Stimulated activated CD4-positive, alpha-beta T cell treated with anti-CD3 and anti-CD28 coated beads, Interleukin-4, amount 100 ng/mL, for 24 hours (primary cell): Measurements from ENCODE around the gene TXNDC8.
"Not testable (repeated sequence)": the region's sequence is repeated elsewhere in the genome, so short reads cannot be mapped to it uniquely, and the experiment has no call there.

ENCODE experiments used
- DNase-seq: peaks from one replicate; pipeline ENCODE4 v3.0.0-alpha.2; 2020

The TXNDC8 gene

DNA sequence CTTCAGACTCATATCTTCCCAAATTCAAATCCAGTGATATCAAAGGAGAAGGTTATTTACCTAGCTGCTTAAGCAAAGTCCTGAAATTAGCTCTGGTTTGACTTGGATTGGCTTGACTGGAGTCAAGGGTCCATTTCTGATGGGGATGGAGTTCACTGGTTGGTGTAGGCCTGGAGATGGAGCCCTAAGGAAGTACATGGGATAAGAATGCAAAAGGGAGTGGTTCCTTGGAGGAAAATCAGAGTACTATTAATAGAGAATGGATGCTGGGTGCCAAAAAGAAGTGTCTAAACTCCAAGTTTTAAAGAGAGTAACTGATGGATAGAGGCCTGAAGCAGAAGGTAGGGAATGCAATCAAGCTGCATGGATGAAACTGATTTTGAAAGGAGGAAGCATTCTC, 13.8 kb downstream of the TXNDC8 start:
- DNase-seq, result no peak

DNA sequence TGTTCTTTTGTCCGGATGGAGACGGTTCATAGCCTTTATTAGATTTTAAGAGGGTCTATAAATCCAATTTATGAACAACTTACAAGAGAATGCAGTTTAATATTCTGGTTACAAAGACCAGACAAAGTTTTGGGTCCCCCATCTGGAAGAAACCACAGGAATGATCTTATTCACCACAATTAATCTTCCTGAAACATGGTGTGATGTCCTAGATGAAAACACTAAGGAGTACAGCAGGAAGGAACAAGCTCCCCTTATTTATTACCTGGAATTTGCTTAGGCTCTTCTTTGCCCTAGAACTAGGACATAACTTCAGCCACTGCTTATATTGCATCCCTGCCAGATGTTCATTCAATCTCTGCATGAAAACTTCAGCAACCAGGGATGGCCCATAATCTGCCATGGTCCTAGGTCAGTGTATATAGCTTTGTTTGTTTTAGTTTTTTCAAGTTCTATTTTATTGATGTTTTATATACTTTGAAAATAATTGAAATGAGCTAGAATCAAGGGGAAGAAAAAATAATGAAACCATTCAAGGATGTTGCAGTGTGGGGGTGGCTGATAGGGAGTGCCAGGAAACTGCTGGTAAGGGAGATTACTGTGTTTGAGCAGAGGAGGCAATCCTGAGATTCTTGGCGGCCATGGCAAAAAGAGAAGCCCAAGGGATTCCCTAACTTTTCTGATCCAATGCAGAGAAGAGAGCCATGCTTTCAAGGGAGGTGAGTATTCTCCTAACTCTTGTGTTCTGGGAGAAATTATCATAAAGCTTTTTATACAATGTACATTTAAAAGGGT, 16.8 kb downstream of the TXNDC8 start:
- no peak for DNase-seq

DNA sequence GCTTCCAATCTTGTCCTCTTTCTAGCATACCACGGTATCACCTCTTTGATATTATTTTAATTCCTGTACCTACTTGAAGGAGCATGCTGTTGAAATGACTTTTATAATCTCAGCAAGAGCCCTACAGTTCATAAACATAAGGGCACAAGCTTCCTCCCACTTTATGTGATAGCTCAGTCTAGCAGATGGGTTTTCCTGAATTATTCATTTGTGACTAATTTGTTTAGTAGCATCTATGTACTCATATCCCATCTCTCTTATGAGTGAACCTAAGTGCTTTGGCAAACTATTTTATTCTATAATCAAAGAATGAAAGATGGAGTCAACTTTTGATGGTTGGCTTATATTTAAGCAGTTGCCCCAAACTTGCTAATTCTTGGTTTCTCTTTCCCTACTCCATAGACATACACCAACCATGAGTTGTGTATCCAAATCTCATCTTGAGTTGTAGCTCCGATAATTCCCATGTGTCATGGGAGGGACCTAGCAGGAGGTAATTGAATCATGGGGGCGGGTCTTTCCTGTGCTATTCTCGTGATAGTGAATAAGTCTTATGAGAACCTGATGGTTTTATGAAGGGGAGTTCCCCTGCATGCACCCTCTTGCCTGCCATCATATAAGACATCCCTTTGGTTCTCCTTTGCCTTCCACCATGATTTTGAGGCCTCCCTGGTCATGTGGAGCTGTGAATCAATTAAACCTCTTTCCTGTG, 17.7 kb downstream of the TXNDC8 start:
- no peak for DNase-seq

DNA sequence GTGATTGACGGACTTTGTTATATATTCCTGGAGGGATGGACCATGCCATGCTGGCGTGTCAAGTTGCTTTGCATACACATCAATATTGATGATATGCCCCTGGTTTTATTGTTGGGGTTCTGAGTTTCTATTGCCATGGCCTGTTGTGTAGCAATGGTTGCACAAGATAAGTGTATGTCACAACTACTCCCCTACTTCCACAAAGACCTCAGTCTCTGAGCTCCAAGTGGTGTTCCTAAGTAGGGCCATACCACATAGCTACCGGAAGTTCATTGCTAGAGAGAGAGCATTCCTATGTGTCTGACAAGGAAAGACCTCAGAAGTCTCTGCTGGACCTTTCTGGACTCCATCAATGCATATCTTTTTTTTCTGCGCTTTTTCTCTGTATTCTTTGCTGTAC, 19.8 kb downstream of the TXNDC8 start:
- no peak for DNase-seq

DNA sequence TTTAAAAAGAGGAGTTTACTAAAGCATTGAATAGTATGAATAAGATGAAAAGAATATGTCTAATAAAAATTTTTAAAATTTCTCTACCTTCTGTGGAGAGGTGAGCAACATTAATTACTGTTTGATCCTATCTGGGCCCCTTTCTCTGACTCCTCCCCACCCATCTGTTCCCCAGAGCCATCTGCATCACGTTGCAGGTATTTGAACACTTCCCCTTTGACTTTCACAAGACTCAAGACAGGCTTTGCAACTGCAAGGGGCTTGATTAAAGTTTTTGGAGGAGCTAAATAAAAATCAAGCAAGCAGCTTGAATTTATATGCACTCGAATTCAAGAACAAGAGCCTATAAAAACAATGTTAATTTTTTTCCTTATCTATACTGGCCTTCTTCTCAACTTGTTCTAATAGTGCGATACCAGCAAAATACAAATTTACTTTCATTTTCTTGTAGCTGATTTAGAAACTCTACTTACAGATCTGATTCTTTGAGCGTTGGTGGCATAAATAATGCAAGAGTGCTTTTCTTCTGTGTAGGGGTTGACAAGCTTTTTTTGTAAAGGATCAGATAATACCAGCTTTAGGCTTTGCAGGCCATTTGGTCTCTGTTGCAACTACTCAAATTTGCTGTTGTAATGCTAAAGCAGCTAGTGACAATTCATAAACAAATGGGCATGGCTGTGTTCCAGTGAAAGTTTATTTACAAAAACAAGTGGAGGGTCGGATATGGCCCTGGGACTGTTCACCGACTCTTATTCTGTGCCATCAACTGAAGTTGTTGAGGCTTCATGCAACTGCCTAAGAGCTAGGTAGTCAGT, 21.2 kb downstream of the TXNDC8 start:
- no peak for DNase-seq

DNA sequence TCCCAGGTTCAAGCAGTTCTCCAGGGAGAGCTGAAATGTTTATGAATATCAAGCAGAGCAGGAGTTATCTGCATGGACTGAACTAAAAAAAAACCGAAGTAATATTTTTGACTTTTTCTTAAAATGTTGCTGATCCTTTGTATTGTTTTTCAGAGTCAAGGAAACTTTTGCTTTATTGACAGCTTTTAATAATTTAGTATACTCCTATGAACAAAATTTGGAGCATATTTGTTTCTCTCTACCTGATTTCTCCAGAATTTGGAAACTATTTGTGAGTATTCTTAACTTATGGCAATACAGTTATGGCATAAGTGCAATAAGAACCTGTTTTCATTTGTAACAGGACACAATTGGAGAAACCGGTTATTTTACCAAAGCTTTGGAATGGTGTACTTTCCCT, 25.7 kb downstream of the TXNDC8 start:
- DNase-seq, result not testable (repeated sequence)

DNA sequence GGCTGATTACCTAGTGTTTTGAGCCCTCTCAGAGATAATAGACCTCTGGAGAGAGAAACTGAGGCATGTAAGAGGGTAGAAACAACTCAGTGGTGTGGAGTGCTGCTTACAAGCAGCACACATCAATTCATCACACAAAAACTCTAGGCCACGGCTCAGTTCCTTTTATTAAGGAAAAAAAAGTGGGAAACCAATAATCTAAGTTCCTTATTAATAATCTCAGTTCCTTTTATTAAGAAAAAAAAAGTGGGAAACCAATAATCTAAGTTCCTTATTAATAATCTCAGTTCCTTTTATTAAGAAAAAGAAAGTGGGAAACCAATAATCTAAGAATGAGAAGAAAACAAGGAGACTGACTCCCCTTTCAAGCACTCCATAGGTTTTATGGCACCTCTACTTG, 28.0 kb downstream of the TXNDC8 start:
- no peak for DNase-seq

DNA sequence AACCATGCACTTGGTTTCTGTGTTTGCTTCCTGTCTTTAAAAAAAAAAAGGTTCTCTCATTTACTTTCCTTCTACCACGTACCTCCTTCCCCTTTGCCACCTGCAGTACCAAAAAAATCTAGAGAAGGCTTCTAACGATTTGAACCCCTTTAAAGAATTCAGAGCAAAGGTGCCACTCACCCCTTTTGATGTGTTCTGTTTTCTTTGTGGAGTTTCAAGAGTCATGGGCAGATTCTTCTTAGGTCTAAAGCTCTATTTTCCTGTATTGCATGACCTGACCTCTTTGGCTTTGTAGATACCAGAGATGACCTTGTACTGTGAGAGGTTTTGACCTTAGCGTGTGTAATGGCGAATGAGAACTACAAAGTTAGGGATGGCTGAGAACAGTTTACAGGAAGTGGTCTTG, 29.0 kb downstream of the TXNDC8 start:
- no peak for DNase-seq

DNA sequence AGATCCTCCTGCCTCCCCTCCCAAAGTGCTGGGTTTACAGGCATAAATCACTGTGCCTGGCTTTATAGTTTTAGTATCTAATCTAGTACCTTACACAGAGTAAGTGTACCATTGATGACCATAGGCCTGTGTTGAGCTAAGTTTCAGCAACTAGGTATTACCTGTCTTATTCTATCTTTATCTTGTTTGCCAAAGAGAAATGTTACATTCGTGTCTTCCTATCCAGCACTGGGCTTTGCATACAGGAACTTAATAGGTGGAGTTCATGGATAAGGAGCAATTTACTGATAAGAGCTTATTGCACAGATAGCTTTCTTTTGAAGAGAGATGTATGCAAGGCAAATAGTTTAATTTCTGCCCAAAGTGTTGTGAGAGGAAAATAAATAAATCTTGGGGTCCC, 30.5 kb downstream of the TXNDC8 start:
- DNase-seq, result no peak

DNA sequence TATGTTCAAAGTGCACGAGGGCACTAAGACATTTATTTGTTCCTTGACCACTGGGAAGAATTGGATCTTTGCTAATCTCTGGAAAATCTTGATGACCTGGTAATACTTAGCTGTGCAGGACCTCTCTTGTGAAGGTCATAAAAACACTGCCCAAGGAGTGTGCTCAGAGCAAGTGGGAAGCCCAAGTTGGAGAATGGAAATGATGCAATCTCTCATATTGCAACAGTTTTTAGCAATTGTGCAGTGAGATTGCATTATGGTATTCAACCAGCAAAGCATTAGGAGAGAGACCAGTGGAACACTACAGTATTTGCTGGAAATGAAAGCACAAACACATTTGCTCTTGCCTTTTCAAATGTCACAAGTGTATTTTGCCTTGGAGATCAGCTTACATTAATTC, 34.5 kb downstream of the TXNDC8 start:
- no peak for DNase-seq

DNA sequence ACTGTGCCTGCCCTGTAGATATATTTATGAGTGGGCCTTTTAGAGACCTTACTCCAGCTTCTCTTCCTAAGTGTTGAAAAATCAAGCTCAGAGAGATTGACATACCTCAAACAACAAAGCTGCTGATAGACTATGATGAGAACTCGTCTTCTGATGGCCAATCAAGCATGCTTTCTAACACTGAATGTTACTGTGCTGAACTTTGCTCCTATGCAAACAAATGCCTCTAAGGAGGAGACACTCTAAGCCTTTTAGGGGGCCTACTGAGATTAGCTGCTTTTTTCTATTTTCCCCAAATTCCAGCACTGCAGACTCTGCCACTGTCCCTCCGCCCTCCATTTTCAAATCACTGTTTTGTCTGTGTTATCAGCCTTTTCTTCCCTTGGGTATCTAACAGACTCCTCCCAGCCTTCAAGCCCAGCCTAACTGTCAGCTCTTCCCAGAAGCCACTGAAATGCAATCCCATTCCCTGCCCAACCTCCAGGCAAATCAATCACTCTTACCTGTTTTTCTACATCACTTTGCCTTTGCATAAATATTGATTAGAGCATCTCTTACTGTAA, 39.5 kb downstream of the TXNDC8 start:
- DNase-seq, result no peak

DNA sequence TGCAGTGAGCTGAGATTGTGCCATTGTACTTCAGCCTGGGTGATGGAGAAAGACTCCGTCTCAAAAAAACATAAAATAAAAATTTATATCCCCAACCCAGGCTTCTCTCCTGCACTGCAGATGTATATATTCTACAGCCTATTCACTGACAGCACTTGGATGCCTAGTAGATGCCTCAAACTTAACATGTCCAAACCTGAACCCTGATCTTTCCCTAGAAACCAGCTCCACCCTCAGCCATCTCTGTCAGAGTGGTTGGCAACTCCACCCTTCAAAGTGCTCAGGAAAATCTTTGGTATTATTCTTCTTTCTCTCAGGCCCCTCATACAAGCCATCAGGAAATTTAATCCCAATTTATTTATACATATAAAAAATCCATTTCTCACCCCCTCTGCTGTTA, 44.4 kb downstream of the TXNDC8 start:
- DNase-seq, result no peak

DNA sequence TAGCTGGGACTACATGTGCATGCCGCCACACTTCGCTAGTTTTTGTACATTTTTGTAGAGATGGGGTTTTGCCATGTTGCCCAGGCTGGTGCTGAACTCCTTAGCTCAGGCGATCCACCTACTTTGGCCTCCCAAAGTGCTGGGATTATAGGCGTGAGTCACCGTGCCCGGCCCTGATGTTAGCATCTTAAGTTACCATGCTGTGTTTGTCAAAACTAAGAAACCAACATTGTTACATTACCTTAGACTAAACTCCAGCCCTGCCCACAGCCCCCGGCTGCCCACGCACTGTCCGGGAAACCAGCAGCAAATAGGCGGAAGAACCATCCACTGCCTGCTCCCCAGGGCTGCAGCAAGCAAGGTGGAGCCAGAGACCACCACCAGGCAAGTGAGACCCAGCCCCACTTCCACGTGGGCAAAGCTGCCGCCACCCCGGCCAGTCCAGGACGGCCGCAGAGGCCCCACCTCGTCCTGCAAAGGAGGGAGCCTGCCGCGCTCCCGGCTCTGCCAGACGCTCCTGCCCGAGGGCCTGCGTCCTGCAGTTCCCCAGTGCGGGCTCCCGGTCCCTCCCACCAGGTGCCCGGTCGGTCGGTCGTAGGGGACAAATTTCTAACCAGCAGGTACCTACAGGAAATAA, 45.6 kb downstream of the TXNDC8 start:
- DNase-seq, result no peak

DNA sequence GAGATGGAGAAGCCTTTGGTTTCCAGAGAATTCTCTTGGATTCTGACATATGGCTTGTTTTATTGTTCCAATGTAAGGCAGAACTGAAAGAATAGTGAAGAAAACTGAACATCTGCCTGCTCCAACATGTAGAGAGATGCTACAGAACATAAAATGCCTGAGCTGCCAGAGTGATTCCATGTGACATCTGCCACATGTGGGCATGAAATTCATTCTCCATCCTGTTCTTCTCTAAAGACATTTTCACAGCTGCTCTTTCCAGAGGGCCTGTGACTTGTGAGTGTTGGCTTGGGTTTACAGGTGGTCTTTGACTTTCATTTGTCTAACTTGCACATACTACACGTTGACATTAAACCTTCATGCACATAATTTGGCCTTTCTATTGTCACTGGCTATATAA, 47.7 kb downstream of the TXNDC8 start:
- DNase-seq, result no peak

DNA sequence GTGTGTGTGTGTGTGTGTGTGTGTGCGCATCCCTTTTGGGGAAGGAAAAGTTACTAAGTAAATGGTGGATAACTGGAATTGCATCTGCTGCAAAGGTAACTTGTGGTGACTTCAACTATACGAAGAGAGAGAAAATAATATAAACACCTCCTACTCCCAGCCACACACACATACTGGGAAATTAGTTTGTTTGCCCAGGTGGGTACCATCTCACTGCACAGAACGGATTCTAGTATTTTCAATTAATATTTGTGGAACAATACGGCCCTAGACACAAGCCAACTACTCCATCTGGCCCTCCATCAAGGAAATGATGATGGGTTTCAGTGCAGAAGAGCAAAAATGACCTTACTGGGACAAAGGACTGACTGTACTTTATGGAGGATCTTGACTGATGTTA, 49.2 kb downstream of the TXNDC8 start:
- DNase-seq, result no peak

DNA sequence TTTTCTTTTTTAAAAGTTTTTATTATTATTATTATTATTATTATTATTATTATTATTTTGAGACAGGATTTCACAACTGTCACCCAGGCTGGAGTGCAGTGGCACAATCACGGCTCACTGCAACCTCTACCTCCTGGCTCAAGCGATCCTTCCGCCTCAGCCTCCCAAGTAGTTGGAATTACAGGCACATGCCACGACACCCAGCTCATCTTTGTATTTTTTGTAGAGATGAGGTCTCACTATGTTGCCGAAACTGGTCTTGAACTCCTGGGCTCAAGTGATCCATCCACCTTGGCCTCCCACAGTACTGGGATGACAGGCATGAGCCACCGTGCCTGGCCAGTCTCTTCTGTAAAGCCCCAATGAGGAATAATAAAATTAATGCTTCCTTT, 50.4 kb downstream of the TXNDC8 start:
- no peak for DNase-seq

DNA sequence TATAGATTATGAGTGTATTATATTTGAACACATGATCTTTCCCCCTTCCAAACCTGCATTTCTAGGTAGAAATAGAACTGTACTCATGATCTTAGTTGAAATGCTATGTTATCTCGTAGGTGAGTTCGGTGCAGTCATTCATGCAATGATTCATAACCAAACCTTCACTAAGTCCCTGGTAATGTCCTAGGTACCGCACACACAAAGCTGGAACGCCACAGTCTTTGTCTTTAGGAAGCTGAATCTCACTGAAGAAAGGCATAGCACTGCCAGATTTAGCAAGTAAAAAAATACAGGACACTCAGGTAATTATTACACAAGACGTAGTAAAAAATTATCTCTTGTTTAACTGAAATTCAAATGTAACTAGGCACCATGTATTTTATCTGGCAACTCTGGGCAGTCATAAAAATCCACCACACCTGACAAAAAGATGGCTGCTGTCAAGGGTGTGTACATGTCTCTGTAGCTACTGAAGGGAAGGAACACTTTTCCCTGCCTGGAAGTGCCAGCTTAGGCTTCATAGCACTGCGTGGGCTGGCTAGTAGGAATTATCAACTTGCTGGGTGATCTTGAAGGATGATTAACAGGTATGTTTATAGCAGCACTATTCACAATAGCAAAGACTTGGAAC, 53.3 kb downstream of the TXNDC8 start:
- DNase-seq, result no peak

DNA sequence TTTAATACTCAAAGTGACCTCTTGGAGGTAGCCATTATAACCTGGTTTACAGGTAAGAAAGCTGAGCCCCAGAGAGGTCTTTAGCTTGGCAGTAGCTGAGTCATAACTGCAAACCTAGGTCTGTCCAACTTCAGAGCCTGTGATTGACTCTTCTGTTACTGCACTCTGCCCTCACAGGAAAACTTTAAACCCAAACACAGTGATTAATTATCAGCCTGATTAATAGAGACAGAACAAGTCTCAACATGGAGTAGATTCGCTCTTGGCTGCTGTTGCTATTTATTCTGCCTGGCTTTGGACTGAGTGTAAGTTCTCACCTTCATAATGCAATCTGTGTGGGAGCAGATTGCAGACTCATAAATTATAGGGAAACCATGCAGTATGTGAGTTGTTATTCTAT, 53.9 kb downstream of the TXNDC8 start:
- DNase-seq, result no peak

DNA sequence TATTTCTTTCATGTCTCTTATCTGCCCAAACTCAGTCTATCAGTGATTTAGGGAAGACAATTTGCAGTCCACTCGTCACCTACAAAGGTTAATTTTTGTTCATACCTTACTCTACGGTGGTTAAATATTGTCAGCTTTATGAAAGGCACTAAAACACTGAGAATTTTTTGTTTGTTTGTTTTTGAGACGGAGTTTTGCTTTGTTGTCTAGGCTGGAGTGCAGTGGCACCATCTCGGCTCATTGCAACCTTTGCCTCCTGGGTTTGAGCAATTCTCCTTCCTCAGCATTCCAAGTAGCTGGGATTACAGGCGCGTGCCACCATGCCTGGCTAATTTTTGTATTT, 55.0 kb downstream of the TXNDC8 start:
- no peak for DNase-seq

DNA sequence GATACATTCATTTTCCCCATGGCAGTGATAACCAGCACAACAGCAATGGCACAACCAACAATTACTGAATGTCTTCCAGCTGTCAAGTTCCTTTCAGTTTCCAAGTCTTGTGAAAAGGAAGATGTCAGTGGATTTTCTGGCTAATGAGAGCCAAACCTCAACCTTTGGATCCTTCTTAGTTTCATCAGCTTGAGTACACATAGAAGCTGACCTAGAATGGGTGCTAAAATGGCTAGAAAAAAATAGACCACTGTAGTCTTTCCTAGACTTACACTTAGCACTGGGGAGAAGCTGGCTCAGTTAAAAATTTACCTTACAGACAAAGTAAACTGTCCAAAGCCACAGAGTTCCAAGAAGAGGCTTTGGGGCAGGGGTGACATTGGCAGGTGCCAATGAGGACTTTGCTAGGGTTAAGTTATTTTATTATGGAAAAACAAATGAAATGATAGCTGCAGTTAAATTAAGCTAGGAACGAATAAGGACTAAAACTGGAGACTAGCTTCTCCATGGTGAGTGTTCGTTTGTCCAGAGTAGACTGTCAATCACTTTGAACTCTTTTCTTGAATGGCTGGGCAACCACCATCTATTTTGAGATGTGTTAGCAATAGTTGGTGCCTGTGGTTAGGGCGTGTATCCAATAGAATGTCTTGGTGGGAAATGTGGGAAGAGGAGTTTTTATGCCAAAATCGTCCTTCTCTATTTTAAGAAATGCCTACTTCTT, 55.5 kb downstream of the TXNDC8 start:
- no peak for DNase-seq

DNA sequence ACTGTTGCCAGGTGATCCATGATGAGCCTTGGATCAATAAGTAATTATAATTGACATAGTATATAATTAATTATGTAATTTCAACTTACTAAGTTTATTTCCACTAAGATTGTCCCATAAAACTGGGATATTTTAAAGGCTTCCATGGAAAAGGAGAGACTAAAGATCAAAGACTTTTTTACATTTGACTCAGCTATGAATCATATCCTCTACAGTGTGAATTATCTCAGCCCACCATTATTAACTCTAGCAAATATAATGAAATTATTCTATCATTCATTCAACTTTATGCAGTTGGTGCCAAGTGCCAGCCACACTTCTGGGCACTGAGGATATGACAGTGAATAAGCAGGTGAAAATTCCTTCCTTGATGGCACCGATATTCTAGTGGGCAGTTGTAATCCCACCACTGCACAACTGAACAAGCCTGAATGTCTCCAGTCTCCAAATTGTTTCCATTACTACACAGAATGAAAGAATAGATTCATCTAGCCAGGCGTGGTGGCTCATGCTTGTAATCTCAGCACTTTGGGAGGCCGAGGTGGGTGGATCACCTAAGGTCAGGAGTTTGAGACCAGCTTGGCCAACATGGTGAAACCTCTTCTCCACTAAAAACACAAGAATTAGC, 59.5 kb downstream of the TXNDC8 start:
- DNase-seq, result no peak
